ENCODE measurements around the gene ARMC7. TPM values are rescaled to one million over a fixed set of nuclear protein-coding genes. Genes with fewer than 3 reads are reported as not detected.

Gene ARMC7
- total and polyA plus RNA-seq, 2 of the 13 experiments (the other 11 are each of a cell fraction or from before 2014, with no cell fraction given) = 3.9 to 4.2 TPM

- TF ChIP-seq CEBPB (IDR thresholded peaks at IDR 0.05; ENCODE audit: borderline replicate concordance, low read depth, low read length) = no peak
- TF ChIP-seq ZNF552 (CRISPR knock-in tag; IDR thresholded peaks at IDR 0.05; ENCODE audit: borderline replicate concordance) = 0 out of 2 replicates have a peak, but pooled peaks have one; percentile 27
- TF ChIP-seq ZNF329 (CRISPR knock-in tag; IDR thresholded peaks at IDR 0.05; ENCODE audit: low read depth) = peak; percentile 90; the same call in 1 of the 2 replicates
- no peak for TF ChIP-seq HOXA7 (CRISPR knock-in tag; IDR thresholded peaks at IDR 0.05)
- TF ChIP-seq ARID3A (IDR thresholded peaks at IDR 0.05; ENCODE audit: low read depth, low read length) = 0 out of 2 replicates have a peak, but pooled peaks have one; percentile 38
- TF ChIP-seq ZNF235 (CRISPR knock-in tag; IDR thresholded peaks at IDR 0.05; ENCODE audit: borderline replicate concordance) = peak; percentile 96; the same call in 1 of the 2 replicates
- peak; percentile 78; the same call in 1 of the 2 replicates for TF ChIP-seq ZNF878 (CRISPR knock-in tag; IDR thresholded peaks at IDR 0.05)
- TF ChIP-seq MLXIP (CRISPR knock-in tag; IDR thresholded peaks at IDR 0.05; ENCODE audit: borderline replicate concordance) = no peak
- TF ChIP-seq JUN (CRISPR knock-in tag; IDR thresholded peaks at IDR 0.05) = no peak
- TF ChIP-seq ZNF788 (CRISPR knock-in tag; IDR thresholded peaks at IDR 0.05; ENCODE audit: borderline replicate concordance) = peak; percentile 71; the same call in 1 of the 2 replicates
- peak; percentile 40; the same call in 1 of the 2 replicates for TF ChIP-seq ZNF580 (CRISPR knock-in tag; IDR thresholded peaks at IDR 0.05; ENCODE audit: borderline replicate concordance, low read depth)
- TF ChIP-seq MATR3 (CRISPR knock-in tag; IDR thresholded peaks at IDR 0.05) = no peak
- peak; percentile 93; the same call in 1 of the 2 replicates for TF ChIP-seq KDM5B (CRISPR knock-in tag; IDR thresholded peaks at IDR 0.05; ENCODE audit: borderline replicate concordance)
- peak in 1 of 2 experiments; percentile 34; a peak in 2 of 4 replicates for TF ChIP-seq EP300 (IDR thresholded peaks at IDR 0.05; ENCODE audit: low read depth in 2 of 2, low read length in 2 of 2)
- TF ChIP-seq EP300 (CRISPR knock-in tag; IDR thresholded peaks at IDR 0.05; ENCODE audit: borderline replicate concordance) = no peak
- TF ChIP-seq NCOA2 (CRISPR knock-in tag; IDR thresholded peaks at IDR 0.05) = peak; percentile 58
- TF ChIP-seq ZNF143 (CRISPR knock-in tag; IDR thresholded peaks at IDR 0.05) = no peak
Measured at GRCh38 chr17:75154195-75155106, 44.7 kb downstream of the ARMC7 start, which contains the start of gene JPT1 (continued).
